Fibroblast of lung (primary cell): Measurements from ENCODE around the gene MAML2. TPM values are rescaled to one million over a fixed set of nuclear protein-coding genes. Genes with fewer than 3 reads are reported as not detected.

Experiments used
- DNase-seq, 2 donors: peaks; one replicate each; pipeline versions ENCODE4 v3.0.0 to v3.0.0-alpha.2; 2010; ENCODE audit warnings: low read depth in 2 of 2
- H2AFZ ChIP-seq: 2 replicates; pipeline ENCODE4 v1.5.1; 2012; ENCODE audit warnings: low read length, control low read depth, inconsistent platforms
- H3K27ac ChIP-seq: 2 replicates; pipeline ENCODE4 v1.5.1; 2011; ENCODE audit warnings: low read length, control low read depth; ENCODE audit not compliant: insufficient read depth
- H3K27me3 ChIP-seq: 2 replicates; pipeline ENCODE4 v1.5.1; 2011; ENCODE audit warnings: mild to moderate bottlenecking, low read length; ENCODE audit not compliant: control insufficient read depth, insufficient read depth
- H3K36me3 ChIP-seq: 2 replicates; pipeline ENCODE4 v1.5.1; 2011; ENCODE audit warnings: low read length; ENCODE audit not compliant: control insufficient read depth, insufficient read depth
- H3K4me1 ChIP-seq: 2 replicates; pipeline ENCODE4 v1.5.1; 2011; ENCODE audit warnings: low read length; ENCODE audit not compliant: control insufficient read depth, insufficient read depth; ENCODE audit errors: extremely low read depth
- H3K4me2 ChIP-seq: 2 replicates; pipeline ENCODE4 v1.5.1; 2011; ENCODE audit warnings: low read length, control low read depth; ENCODE audit not compliant: insufficient read depth; ENCODE audit errors: extremely low read depth
- H3K4me3 ChIP-seq, 4 experiments: fragments of 200-600 bp in 1 of 4; sonication (generic) in 1 of 4; replicated peaks in 1 of 4; 2 replicates each; pipeline ENCODE4 v1.5.1; 2011 to 2016; ENCODE audit warnings: low read length in 4 of 4, low read depth in 3 of 4, mild to moderate bottlenecking in 3 of 4, control low read depth in 2 of 4, inconsistent platforms in 1 of 4, mixed read lengths in 1 of 4; ENCODE audit not compliant: insufficient read depth in 1 of 4; ENCODE audit errors: control extremely low read depth in 1 of 4
- H3K79me2 ChIP-seq: 2 replicates; pipeline ENCODE4 v1.5.1; 2012; ENCODE audit warnings: mild to moderate bottlenecking, low read length, inconsistent platforms; ENCODE audit not compliant: control insufficient read depth, insufficient read depth
- H3K9ac ChIP-seq: 2 replicates; pipeline ENCODE4 v1.5.1; 2011; ENCODE audit warnings: mild to moderate bottlenecking, low read length, control low read depth; ENCODE audit not compliant: insufficient read depth
- H3K9me3 ChIP-seq: 2 replicates; pipeline ENCODE4 v1.5.1; 2012; ENCODE audit warnings: low read depth, low read length; ENCODE audit not compliant: control insufficient read depth, insufficient read depth
- H4K20me1 ChIP-seq: 2 replicates; pipeline ENCODE4 v1.5.1; 2011; ENCODE audit warnings: low read length; ENCODE audit not compliant: control insufficient read depth, insufficient read depth; ENCODE audit errors: extremely low read depth
- CTCF ChIP-seq, 2 donors: IDR thresholded peaks in 1 of 2; conservative IDR thresholded peaks in 1 of 2; 1 replicate in 1 of 2; 2 replicates in 1 of 2; pipeline ENCODE4 v1.5.1; 2011 to 2012; ENCODE audit warnings: low read length in 2 of 2, control low read depth in 1 of 2, inconsistent platforms in 1 of 2, low read depth in 1 of 2, mild to moderate bottlenecking in 1 of 2
- EZH2 ChIP-seq: IDR thresholded peaks from 2 replicates; pipeline ENCODE4 v1.5.1; 2012; ENCODE audit warnings: low read length, control low read depth, mild to moderate bottlenecking; ENCODE audit errors: missing control alignments
- polyA plus RNA-seq, 2 donors: library from polyadenylated mRNA; depleted of rRNA in 1 of 2; stranded (reverse) in 1 of 2; unstranded in 1 of 2; fragments of >200 nt; gene quantifications; 2 replicates each; pipeline ENCODE4 v1.2.1, GENCODE V29; 2011 to 2012; ENCODE audit warnings: missing spikeins in 1 of 2
- total RNA-seq: library from RNA; depleted of rRNA; stranded (reverse); fragments of >200 nt; gene quantifications from 2 replicates; pipeline ENCODE4 v1.2.1, GENCODE V29; 2014

MAML2 gene
- total and polyA plus RNA-seq, 2 donors (not counting 1 experiment from before 2014, with no cell fraction given) = 13.0 to 19.0 TPM

GRCh38 chr11:96284401-96284800, 58.6 kb downstream of the MAML2 start:
- Histone ChIP-seq H3K27ac (no peak overlapping the region), H3K9me3 (no peaks in the 10 kb centered on the region), H3K36me3 (no peaks in the 10 kb centered on the region), H3K4me1 (peaks cover 2% of the 10 kb centered on the region), H3K9ac (no peak overlapping the region), H2AFZ (no peak overlapping the region), H3K79me2 (peaks cover 8% of the 10 kb centered on the region), H4K20me1 (no peaks in the 10 kb centered on the region), H3K4me3 (no peak overlapping the region), H3K4me2 (no peak overlapping the region), H3K27me3 (no peaks in the 10 kb centered on the region)
- TF ChIP-seq CTCF (conservative IDR thresholded peaks at IDR 0.05 in 1 of 2, IDR thresholded peaks at IDR 0.05 in 1 of 2; ENCODE audit: low read depth in 1 of 2, low read length in 2 of 2) (no peak), EZH2 (no peak)
- DNase-seq = no peak

DNA sequence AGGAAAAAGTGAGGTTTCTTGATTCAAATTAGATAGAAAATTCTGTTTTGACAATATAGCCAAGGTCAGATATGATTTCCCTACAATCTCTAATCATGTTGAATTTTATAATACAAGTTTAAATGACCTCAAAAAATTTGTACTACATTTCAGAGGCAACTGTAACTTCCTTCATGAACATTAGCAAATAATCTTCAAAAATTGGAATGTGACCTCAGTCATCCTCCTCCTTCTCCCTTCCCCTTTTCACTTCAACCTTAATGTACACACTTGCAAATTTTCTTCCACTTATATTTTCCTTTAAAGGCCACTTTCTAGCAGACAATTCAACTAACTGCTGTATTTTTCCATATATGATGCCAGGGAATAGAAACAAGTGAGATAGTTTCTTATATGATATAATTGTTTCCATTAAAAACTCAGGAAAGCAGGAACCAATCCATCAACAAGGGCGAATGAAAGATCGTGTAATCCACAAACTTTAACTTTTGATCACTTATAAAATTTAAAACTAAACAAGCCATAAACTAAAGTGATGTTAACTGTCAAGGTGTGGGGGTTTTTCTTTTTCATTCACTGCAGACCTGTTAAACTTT, 60.3 kb downstream of the MAML2 start:
- Histone ChIP-seq H3K36me3 (no peaks in the 10 kb centered on the region), H3K27ac (no peak overlapping the region), H2AFZ (no peak overlapping the region), H3K9ac (no peak overlapping the region), H3K4me1 (peaks cover 7% of the 10 kb centered on the region), H3K9me3 (no peaks in the 10 kb centered on the region), H3K4me2 (no peak overlapping the region), H3K79me2 (peaks cover 10% of the 10 kb centered on the region), H4K20me1 (no peaks in the 10 kb centered on the region), H3K27me3 (no peaks in the 10 kb centered on the region), H3K4me3 (no peak overlapping the region)
- TF ChIP-seq EZH2 (no peak), CTCF (conservative IDR thresholded peaks at IDR 0.05 in 1 of 2, IDR thresholded peaks at IDR 0.05 in 1 of 2; ENCODE audit: low read depth in 1 of 2, low read length in 2 of 2) (no peak)
- no peak for DNase-seq

DNA sequence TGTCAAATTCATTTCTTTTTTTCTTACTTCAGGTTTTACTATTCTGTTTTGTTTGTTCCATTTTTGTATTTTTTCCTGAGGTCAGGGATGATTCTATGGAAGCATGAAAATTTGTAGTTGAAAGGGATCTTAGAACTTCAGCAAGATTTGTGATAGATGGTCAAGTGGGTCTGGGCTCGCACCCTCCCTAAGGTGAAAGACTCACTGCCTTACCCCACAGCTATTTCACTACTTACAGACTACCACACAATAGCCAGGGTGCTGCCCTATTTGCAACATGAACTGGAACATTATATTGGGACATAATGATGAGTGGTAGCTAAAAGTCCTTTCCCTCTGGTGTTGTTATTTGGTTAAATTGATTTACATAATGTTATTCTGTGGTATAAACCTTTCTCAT, 62.6 kb downstream of the MAML2 start:
- peaks cover 12% of the 10 kb centered on the region for H3K79me2 ChIP-seq
- peaks cover 7% of the 10 kb centered on the region for H3K4me1 ChIP-seq
- H3K9me3 ChIP-seq = no peaks in the 10 kb centered on the region
- no peak overlapping the region for H3K27ac ChIP-seq
- no peak overlapping the region for H3K4me2 ChIP-seq
- no peak overlapping the region for H3K9ac ChIP-seq
- H3K36me3 ChIP-seq = no peaks in the 10 kb centered on the region
- no peak overlapping the region for H3K4me3 ChIP-seq
- TF ChIP-seq CTCF (conservative IDR thresholded peaks at IDR 0.05 in 1 of 2, IDR thresholded peaks at IDR 0.05 in 1 of 2; ENCODE audit: low read depth in 1 of 2, low read length in 2 of 2) (no peak), EZH2 (no peak)
- H2AFZ ChIP-seq = no peak overlapping the region
- no peaks in the 10 kb centered on the region for H4K20me1 ChIP-seq
- no peak for DNase-seq
- H3K27me3 ChIP-seq = no peaks in the 10 kb centered on the region
